ENCODE data around the gene WDR43. TPM values are rescaled to one million over a fixed set of nuclear protein-coding genes. Genes with fewer than 3 reads are reported as not detected.

WDR43 gene
- total and polyA plus RNA-seq, 2 experiments from 2014 or later, result 101 to 140 TPM

DNA sequence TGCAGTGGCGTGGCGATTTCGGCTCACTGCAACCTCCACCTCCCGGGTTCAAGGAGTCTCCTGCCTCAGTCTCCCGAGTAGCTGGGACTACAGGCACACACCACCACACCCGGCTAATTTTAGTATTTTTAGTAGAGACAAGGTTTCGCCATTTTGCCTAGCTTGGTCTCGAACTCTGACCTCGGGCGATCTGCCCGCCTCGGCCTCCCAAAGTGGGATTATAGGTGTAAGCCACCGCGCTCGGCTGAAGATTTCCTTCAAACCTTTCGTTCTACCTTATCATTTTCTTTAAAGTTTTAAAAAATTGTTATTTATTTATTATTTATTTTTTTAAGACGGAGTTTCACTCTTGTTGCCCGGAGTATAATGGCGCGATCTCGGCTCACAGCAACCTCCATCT lies 979 bp upstream of the WDR43 start (continued):
- TF ChIP-seq, protein P1, sequence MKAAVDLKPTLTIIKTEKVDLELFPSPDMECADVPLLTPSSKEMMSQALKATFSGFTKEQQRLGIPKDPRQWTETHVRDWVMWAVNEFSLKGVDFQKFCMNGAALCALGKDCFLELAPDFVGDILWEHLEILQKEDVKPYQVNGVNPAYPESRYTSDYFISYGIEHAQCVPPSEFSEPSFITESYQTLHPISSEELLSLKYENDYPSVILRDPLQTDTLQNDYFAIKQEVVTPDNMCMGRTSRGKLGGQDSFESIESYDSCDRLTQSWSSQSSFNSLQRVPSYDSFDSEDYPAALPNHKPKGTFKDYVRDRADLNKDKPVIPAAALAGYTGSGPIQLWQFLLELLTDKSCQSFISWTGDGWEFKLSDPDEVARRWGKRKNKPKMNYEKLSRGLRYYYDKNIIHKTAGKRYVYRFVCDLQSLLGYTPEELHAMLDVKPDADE (IDR thresholded peaks at IDR 0.05), result no peak
- TF ChIP-seq EZH2phosphoT487 (IDR thresholded peaks at IDR 0.05; ENCODE audit: unreplicated experiment) (no peak), CREB1 (CRISPR knock-in tag; IDR thresholded peaks at IDR 0.05; ENCODE audit: low read depth) (no peak), ZNF114 (CRISPR knock-in tag; IDR thresholded peaks at IDR 0.05) (no peak)

DNA sequence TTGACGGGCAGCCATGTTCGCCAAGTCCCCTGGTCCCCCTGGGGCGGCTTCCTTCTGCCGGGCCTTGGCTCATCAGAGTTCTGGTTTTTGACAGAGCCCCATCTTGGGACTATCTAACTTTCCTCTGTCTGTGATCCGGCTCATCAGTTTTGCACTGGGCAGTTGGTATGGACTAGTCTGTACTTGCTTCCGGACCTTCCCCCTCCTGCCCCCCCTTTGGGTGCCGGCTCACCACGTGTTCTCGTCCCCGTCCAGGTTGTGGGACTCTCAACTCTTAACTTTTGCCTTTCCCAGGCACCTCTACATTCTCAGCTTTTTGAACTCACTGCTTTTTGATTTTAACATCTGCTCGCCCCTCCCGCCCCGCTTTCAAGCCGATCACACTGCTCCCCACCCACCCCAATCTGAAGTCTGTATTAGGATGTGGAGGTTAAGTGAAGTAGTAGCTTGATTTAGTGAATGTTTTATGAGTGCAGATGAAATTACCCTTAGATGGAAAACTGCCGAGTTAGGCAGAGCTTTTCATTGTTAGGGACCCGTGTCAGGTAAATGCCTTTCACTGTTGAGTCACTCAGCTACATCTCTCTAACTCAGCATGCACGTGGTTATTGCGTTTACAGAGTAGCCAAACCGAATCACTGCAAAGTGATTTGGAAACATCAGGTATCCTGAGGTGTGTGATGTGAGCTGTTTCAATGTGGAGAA lies 874 bp downstream of the WDR43 start:
- TF ChIP-seq, protein P2, sequence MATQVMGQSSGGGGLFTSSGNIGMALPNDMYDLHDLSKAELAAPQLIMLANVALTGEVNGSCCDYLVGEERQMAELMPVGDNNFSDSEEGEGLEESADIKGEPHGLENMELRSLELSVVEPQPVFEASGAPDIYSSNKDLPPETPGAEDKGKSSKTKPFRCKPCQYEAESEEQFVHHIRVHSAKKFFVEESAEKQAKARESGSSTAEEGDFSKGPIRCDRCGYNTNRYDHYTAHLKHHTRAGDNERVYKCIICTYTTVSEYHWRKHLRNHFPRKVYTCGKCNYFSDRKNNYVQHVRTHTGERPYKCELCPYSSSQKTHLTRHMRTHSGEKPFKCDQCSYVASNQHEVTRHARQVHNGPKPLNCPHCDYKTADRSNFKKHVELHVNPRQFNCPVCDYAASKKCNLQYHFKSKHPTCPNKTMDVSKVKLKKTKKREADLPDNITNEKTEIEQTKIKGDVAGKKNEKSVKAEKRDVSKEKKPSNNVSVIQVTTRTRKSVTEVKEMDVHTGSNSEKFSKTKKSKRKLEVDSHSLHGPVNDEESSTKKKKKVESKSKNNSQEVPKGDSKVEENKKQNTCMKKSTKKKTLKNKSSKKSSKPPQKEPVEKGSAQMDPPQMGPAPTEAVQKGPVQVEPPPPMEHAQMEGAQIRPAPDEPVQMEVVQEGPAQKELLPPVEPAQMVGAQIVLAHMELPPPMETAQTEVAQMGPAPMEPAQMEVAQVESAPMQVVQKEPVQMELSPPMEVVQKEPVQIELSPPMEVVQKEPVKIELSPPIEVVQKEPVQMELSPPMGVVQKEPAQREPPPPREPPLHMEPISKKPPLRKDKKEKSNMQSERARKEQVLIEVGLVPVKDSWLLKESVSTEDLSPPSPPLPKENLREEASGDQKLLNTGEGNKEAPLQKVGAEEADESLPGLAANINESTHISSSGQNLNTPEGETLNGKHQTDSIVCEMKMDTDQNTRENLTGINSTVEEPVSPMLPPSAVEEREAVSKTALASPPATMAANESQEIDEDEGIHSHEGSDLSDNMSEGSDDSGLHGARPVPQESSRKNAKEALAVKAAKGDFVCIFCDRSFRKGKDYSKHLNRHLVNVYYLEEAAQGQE (IDR thresholded peaks at IDR 0.05; ENCODE audit: unreplicated experiment), result no peak
- TF ChIP-seq NANOG (IDR thresholded peaks at IDR 0.05; ENCODE audit: borderline replicate concordance), result no peak
- Mint-ChIP-seq H3K36me3 (ENCODE audit: low read depth) (peaks cover 12% of the 10 kb centered on the region), H3K4me3 (peak overlapping the region; percentile 98), H3K27me3 (ENCODE audit: insufficient read depth, low read depth, poor library complexity) (peaks cover 1% of the 10 kb centered on the region), H3K27ac (peak overlapping the region; percentile 99), H3K9me3 (peaks cover 4% of the 10 kb centered on the region; the same call in 1 of the 3 replicates), H3K4me1 (peaks cover 27% of the 10 kb centered on the region)
- Histone ChIP-seq H4K20me1 (replicated peaks; ENCODE audit: insufficient read depth) (peaks cover 51% of the 10 kb centered on the region), H3K9me2 (ENCODE audit: insufficient read depth) (no peaks in the 10 kb centered on the region), H2AFZ (no peak overlapping the region), H3K27me3 (ENCODE audit: insufficient read depth) (no peaks in the 10 kb centered on the region), H3K36me3 (ENCODE audit: insufficient read depth) (no peaks in the 10 kb centered on the region), H3K27ac (ENCODE audit: low read depth) (0 out of 2 replicates have a peak overlapping the region, but pooled peaks have one; percentile 77), H3F3A (replicated peaks; ENCODE audit: low read depth) (no peaks in the 10 kb centered on the region), H3K4me1 (ENCODE audit: insufficient read depth) (peaks cover 32% of the 10 kb centered on the region), H3K79me2 (replicated peaks; ENCODE audit: insufficient read depth) (peaks cover 58% of the 10 kb centered on the region), H3K4me2 (peak overlapping the region; percentile 97), H3K4me3 (peak overlapping the region; percentile 95)
- DNase-seq (ENCODE audit: low spot score) (peak; percentile 46), ATAC-seq (peak; percentile 14; the same call in 2 of the 3 replicates)

DNA sequence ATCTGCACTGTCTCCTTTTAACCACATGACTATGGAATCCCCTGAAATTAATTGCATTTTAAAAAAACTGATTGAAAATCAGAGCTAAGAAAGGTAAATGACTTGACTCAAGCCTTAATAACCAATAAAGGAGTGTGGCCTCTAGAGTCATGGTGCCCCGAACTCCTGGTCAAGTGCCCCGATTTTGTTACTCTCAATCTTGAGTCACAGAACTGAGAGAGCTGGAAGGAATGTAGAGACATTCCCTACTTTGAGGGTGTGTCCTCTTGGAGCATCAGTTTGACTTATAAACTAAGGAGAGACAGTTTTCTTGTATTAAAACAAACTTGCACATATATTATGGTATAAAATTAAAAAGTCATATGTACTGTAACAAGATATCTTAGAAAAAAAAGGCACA lies 2.4 kb downstream of the WDR43 start:
- no peak overlapping the region for H3K27ac Mint-ChIP-seq
- H3K27ac ChIP-seq (ENCODE audit: low read depth), result no peak overlapping the region
- peaks cover 1% of the 10 kb centered on the region for H3K27me3 Mint-ChIP-seq (ENCODE audit: insufficient read depth, low read depth, poor library complexity)
- H3K9me2 ChIP-seq (ENCODE audit: insufficient read depth), result no peaks in the 10 kb centered on the region
- ATAC-seq (no peak), DNase-seq (ENCODE audit: low spot score) (peak; percentile 28)
- H3K27me3 ChIP-seq (ENCODE audit: insufficient read depth), result no peaks in the 10 kb centered on the region
- H3K36me3 ChIP-seq (ENCODE audit: insufficient read depth), result peaks cover 2% of the 10 kb centered on the region; the same call in 1 of the 2 replicates
- peaks cover 32% of the 10 kb centered on the region for H3K4me1 ChIP-seq (ENCODE audit: insufficient read depth)
- H2AFZ ChIP-seq, result no peak overlapping the region
- H3K36me3 Mint-ChIP-seq (ENCODE audit: low read depth), result peaks cover 14% of the 10 kb centered on the region
- peaks cover 66% of the 10 kb centered on the region for H4K20me1 ChIP-seq (replicated peaks; ENCODE audit: insufficient read depth)
- no peaks in the 10 kb centered on the region for H3F3A ChIP-seq (replicated peaks; ENCODE audit: low read depth)
- H3K4me3 ChIP-seq, result peak overlapping the region; percentile 95
- H3K4me3 Mint-ChIP-seq, result peak overlapping the region; percentile 98
- peaks cover 33% of the 10 kb centered on the region for H3K4me1 Mint-ChIP-seq
- peaks cover 4% of the 10 kb centered on the region; the same call in 1 of the 3 replicates for H3K9me3 Mint-ChIP-seq
- H3K79me2 ChIP-seq (replicated peaks; ENCODE audit: insufficient read depth), result peaks cover 74% of the 10 kb centered on the region
- peak overlapping the region; percentile 97 for H3K4me2 ChIP-seq
- TF ChIP-seq, protein P3, sequence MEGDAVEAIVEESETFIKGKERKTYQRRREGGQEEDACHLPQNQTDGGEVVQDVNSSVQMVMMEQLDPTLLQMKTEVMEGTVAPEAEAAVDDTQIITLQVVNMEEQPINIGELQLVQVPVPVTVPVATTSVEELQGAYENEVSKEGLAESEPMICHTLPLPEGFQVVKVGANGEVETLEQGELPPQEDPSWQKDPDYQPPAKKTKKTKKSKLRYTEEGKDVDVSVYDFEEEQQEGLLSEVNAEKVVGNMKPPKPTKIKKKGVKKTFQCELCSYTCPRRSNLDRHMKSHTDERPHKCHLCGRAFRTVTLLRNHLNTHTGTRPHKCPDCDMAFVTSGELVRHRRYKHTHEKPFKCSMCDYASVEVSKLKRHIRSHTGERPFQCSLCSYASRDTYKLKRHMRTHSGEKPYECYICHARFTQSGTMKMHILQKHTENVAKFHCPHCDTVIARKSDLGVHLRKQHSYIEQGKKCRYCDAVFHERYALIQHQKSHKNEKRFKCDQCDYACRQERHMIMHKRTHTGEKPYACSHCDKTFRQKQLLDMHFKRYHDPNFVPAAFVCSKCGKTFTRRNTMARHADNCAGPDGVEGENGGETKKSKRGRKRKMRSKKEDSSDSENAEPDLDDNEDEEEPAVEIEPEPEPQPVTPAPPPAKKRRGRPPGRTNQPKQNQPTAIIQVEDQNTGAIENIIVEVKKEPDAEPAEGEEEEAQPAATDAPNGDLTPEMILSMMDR (conservative IDR thresholded peaks at IDR 0.05; ENCODE audit: low read depth in 2 of 2), result no peak
- TF ChIP-seq EZH2 (IDR thresholded peaks at IDR 0.05; ENCODE audit: low read depth, unreplicated experiment) (no peak), STAT1 (IDR thresholded peaks at IDR 0.05; ENCODE audit: unreplicated experiment) (no peak), ZNF114 (CRISPR knock-in tag; IDR thresholded peaks at IDR 0.05) (no peak)

Data from GM23338 (cell line).